IMR-90 (cell line): Measurements from ENCODE around the gene PAFAH1B2. TPM values are rescaled to one million over a fixed set of nuclear protein-coding genes. Genes with fewer than 3 reads are reported as not detected.

Experiments used
- ATAC-seq: fragments of 200-7000 bp; cut with Tn5 transposase; 2 replicates; pipeline ENCODE4 v1.9.1; 2020; ENCODE audit warnings: low read depth, mild to moderate bottlenecking, moderate library complexity
- BruUV-seq: library from RNA; stranded (reverse); fragments of 400-500 nt; replicated peaks from 2 replicates; lab custom pipeline; 2021; lab: Mats Ljungman, UMichigan
- CTCF ChIA-PET: fragments of 300-600 bp; formaldehyde crosslinking; extraction: SDS; loops from one replicate; lab custom pipeline; 2021; ENCODE audit warnings: antibody characterized with exemption; lab: Yijun Ruan, JAX
- POLR2A ChIA-PET: fragments of 300-600 bp; sonication (Branson Sonifier 250); formaldehyde crosslinking; loops from one replicate; lab custom pipeline; 2022; ENCODE audit warnings: antibody characterized with exemption; ENCODE audit not compliant: unreplicated experiment; lab: Charles Lee
- DNase-seq: peaks from one replicate; pipeline ENCODE4 v3.0.0; 2013
- H2AFZ ChIP-seq: replicated peaks from 2 replicates; pipeline ENCODE3; 2013; ENCODE audit warnings: low read length, mild to moderate bottlenecking; ENCODE audit not compliant: poor library complexity
- H2AK5ac ChIP-seq: 2 replicates; pipeline ENCODE4 v1.6.1; 2013; ENCODE audit warnings: low read depth, low read length, inconsistent platforms
- H2AK9ac ChIP-seq: replicated peaks from 2 replicates; pipeline ENCODE3; 2013; ENCODE audit warnings: mild to moderate bottlenecking, low read depth, low read length, moderate library complexity; ENCODE audit not compliant: poor library complexity
- H2BK120ac ChIP-seq: 2 replicates; pipeline ENCODE4 v1.6.1; 2013; ENCODE audit warnings: low read depth, low read length, inconsistent platforms
- H2BK15ac ChIP-seq: 3 replicates; pipeline ENCODE4 v1.6.1; 2013; ENCODE audit warnings: low read depth, low read length, inconsistent platforms
- H2BK20ac ChIP-seq: 2 replicates; pipeline ENCODE4 v1.6.1; 2013; ENCODE audit warnings: low read depth, mild to moderate bottlenecking, inconsistent platforms, low read length, moderate library complexity
- H2BK5ac ChIP-seq: 2 replicates; pipeline ENCODE4 v1.6.1; 2013; ENCODE audit warnings: mild to moderate bottlenecking, low read depth, low read length, inconsistent platforms; ENCODE audit not compliant: poor library complexity, severe bottlenecking
- H3K14ac ChIP-seq: replicated peaks from 2 replicates; pipeline ENCODE4 v1.6.1; 2013; ENCODE audit warnings: low read depth, low read length, inconsistent platforms
- H3K18ac ChIP-seq: 2 replicates; pipeline ENCODE4 v1.6.1; 2013; ENCODE audit warnings: low read depth, low read length, control low read depth
- H3K23ac ChIP-seq: 2 replicates; pipeline ENCODE4 v1.6.1; 2013; ENCODE audit warnings: low read depth, low read length, inconsistent platforms
- H3K27ac ChIP-seq: 2 replicates; pipeline ENCODE4 v1.5.1; 2013; ENCODE audit warnings: mild to moderate bottlenecking, control low read depth, low read length; ENCODE audit not compliant: insufficient read depth
- H3K27me3 ChIP-seq: 2 replicates; pipeline ENCODE4 v1.6.1; 2013; ENCODE audit warnings: low read length; ENCODE audit not compliant: control insufficient read depth, insufficient read depth
- H3K36me3 ChIP-seq: 2 replicates; pipeline ENCODE4 v1.6.1; 2013; ENCODE audit warnings: low read length, mixed read lengths; ENCODE audit not compliant: control insufficient read depth, insufficient read depth
- H3K4ac ChIP-seq: 2 replicates; pipeline ENCODE4 v1.6.1; 2013; ENCODE audit warnings: low read depth, low read length, inconsistent platforms
- H3K4me1 ChIP-seq: 2 replicates; pipeline ENCODE4 v1.6.1; 2013; ENCODE audit warnings: low read length, mixed read lengths; ENCODE audit not compliant: control insufficient read depth, insufficient read depth
- H3K4me2 ChIP-seq: 2 replicates; pipeline ENCODE4 v1.6.1; 2013; ENCODE audit warnings: low read depth, mild to moderate bottlenecking, control low read depth, low read length, moderate library complexity
- H3K4me3 ChIP-seq: 2 replicates; pipeline ENCODE4 v1.5.1; 2013; ENCODE audit warnings: low read depth, mild to moderate bottlenecking, control low read depth, low read length, moderate library complexity; ENCODE audit not compliant: insufficient read depth
- H3K56ac ChIP-seq: 2 replicates; pipeline ENCODE4 v1.6.1; 2013; ENCODE audit warnings: low read length, inconsistent platforms; ENCODE audit not compliant: insufficient read depth; ENCODE audit errors: extremely low read depth
- H3K79me1 ChIP-seq, 2 experiments: 2 replicates each; pipeline ENCODE4 v1.6.1; 2013; ENCODE audit warnings: low read length in 2 of 2, inconsistent platforms in 1 of 2, low read depth in 1 of 2
- H3K9ac ChIP-seq: 2 replicates; pipeline ENCODE4 v1.6.1; 2013; ENCODE audit warnings: low read depth, low read length, control low read depth
- H3K9me1 ChIP-seq: 2 replicates; pipeline ENCODE4 v1.6.1; 2013; ENCODE audit warnings: low read length, inconsistent platforms; ENCODE audit not compliant: insufficient read depth
- H3K9me3 ChIP-seq: 2 replicates; pipeline ENCODE4 v1.6.1; 2013; ENCODE audit warnings: low read length; ENCODE audit not compliant: control insufficient read depth, insufficient read depth
- H4K20me1 ChIP-seq: 2 replicates; pipeline ENCODE4 v1.6.1; 2013; ENCODE audit warnings: low read length, inconsistent platforms; ENCODE audit not compliant: insufficient read depth
- H4K5ac ChIP-seq: 2 replicates; pipeline ENCODE4 v1.6.1; 2013; ENCODE audit warnings: mild to moderate bottlenecking, low read depth, low read length, control low read depth
- H4K8ac ChIP-seq, 2 experiments: 2 replicates each; pipeline ENCODE4 v1.6.1; 2013; ENCODE audit warnings: low read depth in 2 of 2, low read length in 2 of 2, control low read depth in 1 of 2, inconsistent platforms in 1 of 2
- H4K91ac ChIP-seq: 2 replicates; pipeline ENCODE4 v1.6.1; 2013; ENCODE audit warnings: low read depth, low read length, inconsistent platforms; ENCODE audit not compliant: insufficient read depth
- BHLHE40 ChIP-seq: fragments of 150-350 bp; IDR thresholded peaks from 2 replicates; pipeline ENCODE4 v1.6.1; 2016; ENCODE audit warnings: mild to moderate bottlenecking, low read depth, low read length
- CHD1 ChIP-seq: IDR thresholded peaks from 2 replicates; pipeline ENCODE4 v1.6.1; 2012; ENCODE audit warnings: low read depth, low read length, improper control_type of control experiment
- CTCF ChIP-seq: conservative IDR thresholded peaks from 2 replicates; pipeline ENCODE4 v1.5.1; 2012; ENCODE audit warnings: mild to moderate bottlenecking, low read depth, low read length, improper control_type of control experiment
- FOS ChIP-seq: fragments of 150-350 bp; IDR thresholded peaks from 2 replicates; pipeline ENCODE4 v1.6.1; 2016; ENCODE audit warnings: low read depth, low read length
- MXI1 ChIP-seq: IDR thresholded peaks from 2 replicates; pipeline ENCODE4 v1.6.1; 2012; ENCODE audit warnings: low read depth, mild to moderate bottlenecking, low read length, moderate library complexity, borderline replicate concordance
- NFE2L2 ChIP-seq: fragments of 150-350 bp; IDR thresholded peaks from 2 replicates; pipeline ENCODE4 v1.6.1; 2016; ENCODE audit warnings: low read depth, mild to moderate bottlenecking, low read length
- POLR2A ChIP-seq: IDR thresholded peaks from 2 replicates; pipeline ENCODE4 v1.6.1; 2012; ENCODE audit warnings: mild to moderate bottlenecking, low read depth, low read length
- RAD21 ChIP-seq: IDR thresholded peaks from 2 replicates; pipeline ENCODE4 v1.6.1; 2012; ENCODE audit warnings: low read length, improper control_type of control experiment
- RCOR1 ChIP-seq: IDR thresholded peaks from 2 replicates; pipeline ENCODE4 v1.6.1; 2012; ENCODE audit warnings: mild to moderate bottlenecking, low read length, improper control_type of control experiment; ENCODE audit not compliant: insufficient replicate concordance
- SMC3 ChIP-seq: fragments of 150-350 bp; IDR thresholded peaks from 2 replicates; pipeline ENCODE4 v1.6.1; 2016; ENCODE audit warnings: low read depth, mild to moderate bottlenecking, antibody characterized with exemption, low read length, moderate library complexity
- USF2 ChIP-seq: fragments of 150-350 bp; IDR thresholded peaks from 2 replicates; pipeline ENCODE4 v1.6.1; 2017; ENCODE audit warnings: mild to moderate bottlenecking, antibody characterized with exemption, low read length, low read depth
- WGBS, 2 experiments: methylation state at CpG; one replicate each; pipeline versions ENCODE4 v1.1.5 to v1.1.7; 2013; ENCODE audit warnings: missing lambda C conversion rate in 2 of 2; ENCODE audit not compliant: insufficient read length in 1 of 2; ENCODE audit errors: extremely low coverage in 2 of 2; 5-methylcytosine and 5-hydroxymethylcytosine counted together
- dilution Hi-C: fragments of 300-500 bp; cut with HindIII; formaldehyde crosslinking; loops from one replicate; pipeline ENCODE4 v1.14.3; 2018; ENCODE audit warnings: low sequenced_read_pairs; ENCODE audit not compliant: unreplicated experiment
- in situ Hi-C: fragments of 300-500 bp; cut with MboI; formaldehyde crosslinking; loops from 3 replicates; pipeline ENCODE4 v1.14.3; 2019; ENCODE audit warnings: low sequenced_read_pairs, inconsistent platforms, mixed read lengths
- intact Hi-C: fragments of 100-400 bp; cut with micrococcal nuclease; formaldehyde crosslinking; loops from 2 replicates; pipeline ENCODE4 v1.10.0; 2022
- polyA plus RNA-seq, 3 experiments: library from polyadenylated mRNA; depleted of rRNA; stranded (reverse); fragments of >200 nt; gene quantifications; 2 replicates each; pipeline ENCODE4 v1.2.3, GENCODE V29; 2012; ENCODE audit warnings: low replicate concordance in 1 of 3
- total RNA-seq: library from RNA; depleted of rRNA; stranded (reverse); fragments of >200 nt; gene quantifications from 2 replicates; pipeline ENCODE4 v1.2.3, GENCODE V29; 2012
- TF ChIP-seq, protein P1 (sequence below): fragments of 150-350 bp; IDR thresholded peaks from 2 replicates; pipeline ENCODE4 v1.6.1; 2016; ENCODE audit warnings: low read depth, mild to moderate bottlenecking, low read length, moderate library complexity, borderline replicate concordance

PAFAH1B2 gene
- total and polyA plus RNA-seq, 2 of the 4 experiments (the other 2 are of a cell fraction): 29.8 to 280 TPM

DNA sequence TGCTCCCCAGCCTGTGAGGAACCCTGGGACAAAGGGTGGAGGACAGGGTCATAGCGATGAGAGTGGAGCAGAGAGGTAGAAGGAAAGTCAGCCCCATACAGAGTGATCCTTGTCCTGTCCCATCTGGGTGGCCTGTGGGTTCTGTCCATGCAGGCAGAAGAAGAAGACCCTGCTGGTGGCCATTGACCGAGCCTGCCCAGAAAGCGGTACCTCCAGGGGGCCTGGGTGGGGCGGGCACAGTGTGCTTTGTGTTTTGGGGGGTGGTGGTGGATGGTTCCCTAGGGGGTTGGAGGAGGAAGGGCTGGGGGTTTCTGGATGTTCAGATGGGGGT lies 42.3 kb downstream of the PAFAH1B2 start:
- Histone ChIP-seq H3K27me3 (no peaks in the 10 kb centered on the region), H2BK15ac (no peak overlapping the region), H4K91ac (no peak overlapping the region), H3K56ac (no peak overlapping the region), H3K14ac (no peak overlapping the region), H4K8ac (no peak overlapping the region), H3K23ac (no peak overlapping the region), H2AFZ (no peak overlapping the region), H3K4me3 (no peak overlapping the region), H4K5ac (no peak overlapping the region), H3K9me1 (no peaks in the 10 kb centered on the region), H3K4ac (no peak overlapping the region), H2BK20ac (no peak overlapping the region), H4K20me1 (no peaks in the 10 kb centered on the region; the same call in 1 of the 2 replicates), H2BK120ac (no peak overlapping the region), H3K27ac (no peak overlapping the region), H2BK5ac (no peak overlapping the region), H3K4me1 (no peaks in the 10 kb centered on the region), H3K4me2 (no peak overlapping the region), H3K9me3 (no peaks in the 10 kb centered on the region), H3K18ac (no peak overlapping the region), H3K79me1 (peaks cover 2% of the 10 kb centered on the region in 2 experiments; a peak in 3 of 4 replicates), H2AK5ac (no peak overlapping the region), H2AK9ac (no peak overlapping the region), H3K9ac (no peak overlapping the region), H3K36me3 (peaks cover 64% of the 10 kb centered on the region)
- DNase-seq: no peak
- POLR2A ChIA-PET: no interaction called here
- dilution Hi-C loops: no loop called here
- BruUV-seq: no TSS peak
- WGBS, 2 experiments: no CpG with 5 or more reads among the region's 4 CpGs
- no peak for ATAC-seq
- intact Hi-C loops: no loop called here
- in situ Hi-C loops: no loop called here
- no peak for TF ChIP-seq BHLHE40
- TF ChIP-seq FOS: no peak
- no peak for TF ChIP-seq CTCF
- no peak for TF ChIP-seq NFE2L2
- no peak for TF ChIP-seq RCOR1
- TF ChIP-seq POLR2A: no peak
- TF ChIP-seq CHD1: no peak
- TF ChIP-seq USF2: no peak
- TF ChIP-seq, protein P1, sequence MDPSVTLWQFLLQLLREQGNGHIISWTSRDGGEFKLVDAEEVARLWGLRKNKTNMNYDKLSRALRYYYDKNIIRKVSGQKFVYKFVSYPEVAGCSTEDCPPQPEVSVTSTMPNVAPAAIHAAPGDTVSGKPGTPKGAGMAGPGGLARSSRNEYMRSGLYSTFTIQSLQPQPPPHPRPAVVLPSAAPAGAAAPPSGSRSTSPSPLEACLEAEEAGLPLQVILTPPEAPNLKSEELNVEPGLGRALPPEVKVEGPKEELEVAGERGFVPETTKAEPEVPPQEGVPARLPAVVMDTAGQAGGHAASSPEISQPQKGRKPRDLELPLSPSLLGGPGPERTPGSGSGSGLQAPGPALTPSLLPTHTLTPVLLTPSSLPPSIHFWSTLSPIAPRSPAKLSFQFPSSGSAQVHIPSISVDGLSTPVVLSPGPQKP: no peak
- TF ChIP-seq RAD21: no peak
- no peak for TF ChIP-seq MXI1
- no peak for TF ChIP-seq SMC3
- CTCF ChIA-PET: no interaction called here
